GM23248 (cell line): Measurements from ENCODE around the gene KIF13A. TPM values are rescaled to one million over a fixed set of nuclear protein-coding genes. Genes with fewer than 3 reads are reported as not detected.
"Not testable (repeated sequence)": the region's sequence is repeated elsewhere in the genome, so short reads cannot be mapped to it uniquely, and the experiment has no call there.

Experiments used
- DNase-seq: peaks from one replicate; pipeline ENCODE4 v3.0.0-alpha.2; 2015
- H2AFZ ChIP-seq: fragments of 200-600 bp; sonication (generic); 2 replicates; pipeline ENCODE4 v1.6.1; 2016; ENCODE audit warnings: antibody characterized with exemption
- H3F3A ChIP-seq: fragments of 200-600 bp; sonication (generic); 2 replicates; pipeline ENCODE4 v1.6.1; 2016; ENCODE audit warnings: mild to moderate bottlenecking, antibody characterized with exemption, mixed run types; ENCODE audit not compliant: insufficient read depth
- H3K27ac ChIP-seq: fragments of 200-600 bp; sonication (generic); 2 replicates; pipeline ENCODE4 v1.5.1; 2016; ENCODE audit warnings: mild to moderate bottlenecking
- H3K27me3 ChIP-seq: fragments of 200-600 bp; sonication (generic); replicated peaks from 2 replicates; pipeline ENCODE4 v1.6.1; 2016; ENCODE audit warnings: mild to moderate bottlenecking; ENCODE audit not compliant: insufficient read depth
- H3K36me3 ChIP-seq: fragments of 200-600 bp; sonication (generic); 2 replicates; pipeline ENCODE4 v1.6.1; 2016; ENCODE audit warnings: low read depth, mild to moderate bottlenecking
- H3K4me1 ChIP-seq: fragments of 200-600 bp; sonication (generic); 2 replicates; pipeline ENCODE4 v1.6.1; 2016; ENCODE audit warnings: mild to moderate bottlenecking; ENCODE audit not compliant: insufficient read depth
- H3K4me2 ChIP-seq: fragments of 200-600 bp; sonication (generic); one replicate; pipeline ENCODE4 v1.6.1; 2016; ENCODE audit warnings: mild to moderate bottlenecking; ENCODE audit not compliant: unreplicated experiment
- H3K4me3 ChIP-seq: fragments of 200-600 bp; sonication (generic); 2 replicates; pipeline ENCODE4 v1.5.1; 2016; ENCODE audit warnings: mild to moderate bottlenecking
- H3K79me2 ChIP-seq: fragments of 200-600 bp; sonication (generic); 2 replicates; pipeline ENCODE4 v1.6.1; 2016; ENCODE audit warnings: mild to moderate bottlenecking; ENCODE audit not compliant: insufficient read depth
- H3K9ac ChIP-seq: fragments of 200-600 bp; sonication (generic); 2 replicates; pipeline ENCODE4 v1.6.1; 2016; ENCODE audit warnings: mild to moderate bottlenecking
- H3K9me2 ChIP-seq: fragments of 200-600 bp; sonication (generic); 2 replicates; pipeline ENCODE4 v1.6.1; 2016; ENCODE audit warnings: mixed run types, mild to moderate bottlenecking, moderate library complexity; ENCODE audit not compliant: insufficient read depth
- H3K9me3 ChIP-seq: fragments of 200-600 bp; sonication (generic); one replicate; pipeline ENCODE4 v1.6.1; 2017; ENCODE audit warnings: low read depth
- H4K20me1 ChIP-seq: fragments of 200-600 bp; sonication (generic); 2 replicates; pipeline ENCODE4 v1.6.0; 2016; ENCODE audit not compliant: insufficient read depth
- EZH2 ChIP-seq: fragments of 200-600 bp; sonication (generic); IDR thresholded peaks from 2 replicates; pipeline ENCODE4 v1.6.1; 2018; ENCODE audit warnings: antibody characterized with exemption, mild to moderate bottlenecking; ENCODE audit not compliant: insufficient read depth, poor library complexity, severe bottlenecking
- EZH2phosphoT487 ChIP-seq: fragments of 200-600 bp; sonication (generic); IDR thresholded peaks from 2 replicates; pipeline ENCODE4 v1.6.1; 2018; ENCODE audit warnings: antibody characterized with exemption, moderate library complexity, mild to moderate bottlenecking, low read depth; ENCODE audit not compliant: insufficient read depth
- WGBS, 2 experiments: methylation state at CpG; one replicate each; pipeline ENCODE4 v1.1.6; 2015 to 2017; ENCODE audit warnings: low lambda C conversion rate in 2 of 2, low coverage in 1 of 2; ENCODE audit errors: missing lambda C conversion rate in 2 of 2; 5-methylcytosine and 5-hydroxymethylcytosine counted together
- in situ Hi-C: fragments of 300-500 bp; cut with MboI; formaldehyde crosslinking; loops from 2 replicates; pipeline ENCODE4 v1.15.0; 2020
- polyA plus RNA-seq: library from polyadenylated mRNA; unstranded; fragments of >200 nt; fragmentation: Nextera tagmentation; extraction: Ambion mirVana; gene quantifications from 2 replicates; pipeline ENCODE4 v1.2.1, GENCODE V29; 2016
- total RNA-seq: library from RNA; depleted of rRNA; stranded (reverse); fragments of >200 nt; shearing (Covaris generic); gene quantifications from 2 replicates; pipeline ENCODE4 v1.2.3, GENCODE V29; 2014

KIF13A gene
- total and polyA plus RNA-seq, 2 experiments from 2014 or later: 5.0 to 46.0 TPM

- Histone ChIP-seq H3K9ac (no peak overlapping the region), H3K4me3 (no peak overlapping the region), H3K79me2 (no peaks in the 10 kb centered on the region), H3K4me1 (no peaks in the 10 kb centered on the region), H3F3A (no peaks in the 10 kb centered on the region), H3K27me3 (no peaks in the 10 kb centered on the region), H3K9me2 (no peaks in the 10 kb centered on the region), H3K9me3 (no peaks in the 10 kb centered on the region), H3K27ac (no peak overlapping the region), H2AFZ (no peak overlapping the region), H4K20me1 (no peaks in the 10 kb centered on the region), H3K4me2 (no peak overlapping the region), H3K36me3 (no peaks in the 10 kb centered on the region)
- WGBS, 2 experiments: 73 to 76% methylated on average over 11 of the region's 11 CpGs
- in situ Hi-C loops: no loop called here
- DNase-seq: no peak
- TF ChIP-seq EZH2phosphoT487: no peak
- TF ChIP-seq EZH2: no peak
Observed at GRCh38 chr6:17744019-17744756, 243.2 kb downstream of the KIF13A start.

- in situ Hi-C loops: no loop called here
- no peak overlapping the region for H3K4me2 ChIP-seq
- H3K9me2 ChIP-seq: no peaks in the 10 kb centered on the region
- no peak overlapping the region for H3K9ac ChIP-seq
- no peaks in the 10 kb centered on the region for H3K36me3 ChIP-seq
- H3K79me2 ChIP-seq: no peaks in the 10 kb centered on the region
- no peak for TF ChIP-seq EZH2
- no peak for TF ChIP-seq EZH2phosphoT487
- H3F3A ChIP-seq: no peaks in the 10 kb centered on the region
- H4K20me1 ChIP-seq: no peaks in the 10 kb centered on the region
- no peak for DNase-seq
- H3K27me3 ChIP-seq: no peaks in the 10 kb centered on the region
- 28 to 29% methylated on average over 8 of the region's 8 CpGs for WGBS, 2 experiments
- H3K4me1 ChIP-seq: no peaks in the 10 kb centered on the region
- H3K27ac ChIP-seq: no peak overlapping the region
- no peak overlapping the region for H2AFZ ChIP-seq
- no peak overlapping the region for H3K4me3 ChIP-seq
- no peaks in the 10 kb centered on the region for H3K9me3 ChIP-seq
Observed at GRCh38 chr6:17741507-17741906, 245.9 kb downstream of the KIF13A start.

GRCh38 chr6:17740559-17741220, 246.7 kb downstream of the KIF13A start:
- 36 to 47% methylated on average over 5 of the region's 5 CpGs for WGBS, 2 experiments
- Histone ChIP-seq H3K4me3 (no peak overlapping the region), H3K9me3 (no peaks in the 10 kb centered on the region), H3K4me1 (no peaks in the 10 kb centered on the region), H3K9me2 (no peaks in the 10 kb centered on the region), H3K9ac (no peak overlapping the region), H2AFZ (no peak overlapping the region), H3F3A (no peaks in the 10 kb centered on the region), H3K27me3 (no peaks in the 10 kb centered on the region), H3K36me3 (no peaks in the 10 kb centered on the region), H3K27ac (no peak overlapping the region), H4K20me1 (no peaks in the 10 kb centered on the region), H3K79me2 (no peaks in the 10 kb centered on the region), H3K4me2 (no peak overlapping the region)
- TF ChIP-seq EZH2: no peak
- TF ChIP-seq EZH2phosphoT487: no peak
- peak; percentile 16 for DNase-seq
- in situ Hi-C loops: no loop called here

- no peaks in the 10 kb centered on the region for H4K20me1 ChIP-seq
- WGBS, 2 experiments: 41 to 54% methylated on average over 1 of the region's 1 CpG
- no peaks in the 10 kb centered on the region for H3K9me2 ChIP-seq
- H3K4me3 ChIP-seq: no peak overlapping the region
- H3K27me3 ChIP-seq: no peaks in the 10 kb centered on the region
- TF ChIP-seq EZH2: no peak
- H2AFZ ChIP-seq: no peak overlapping the region
- H3K4me1 ChIP-seq: no peaks in the 10 kb centered on the region
- H3K9ac ChIP-seq: no peak overlapping the region
- H3K79me2 ChIP-seq: no peaks in the 10 kb centered on the region
- H3K4me2 ChIP-seq: no peak overlapping the region
- no peaks in the 10 kb centered on the region for H3F3A ChIP-seq
- H3K27ac ChIP-seq: no peak overlapping the region
- DNase-seq: no peak
- no peaks in the 10 kb centered on the region for H3K36me3 ChIP-seq
- no peaks in the 10 kb centered on the region for H3K9me3 ChIP-seq
- in situ Hi-C loops: no loop called here
Observed at GRCh38 chr6:17737704-17738252, 249.7 kb downstream of the KIF13A start.

GRCh38 chr6:17735311-17735710, 252.1 kb downstream of the KIF13A start:
- H3K9me3 ChIP-seq, in situ Hi-C loops: not testable (repeated sequence)
- 79% methylated on average over 15 of the region's 27 CpGs; no CpG with 5 or more reads in 1 of the 2 experiments for WGBS, 2 experiments

More at GRCh38 chr6:17735311-17735710, 252.1 kb downstream of the KIF13A start:
- H3K4me2 ChIP-seq, H3K4me3 ChIP-seq, H3K27me3 ChIP-seq, H3K79me2 ChIP-seq, H2AFZ ChIP-seq, H4K20me1 ChIP-seq, H3K36me3 ChIP-seq, H3K4me1 ChIP-seq, DNase-seq, H3F3A ChIP-seq, H3K9ac ChIP-seq, H3K9me2 ChIP-seq, H3K27ac ChIP-seq: not testable (repeated sequence)
